ENCODE measurements around the gene ACTR1A.

- no peak for TF ChIP-seq REST (IDR thresholded peaks at IDR 0.05; ENCODE audit: insufficient read depth in 1 of 2, low read depth in 2 of 2, low read length in 1 of 2)
- TF ChIP-seq CTCF (IDR thresholded peaks at IDR 0.05), result no peak
- no peak for TF ChIP-seq POLR2AphosphoS5 (IDR thresholded peaks at IDR 0.05; ENCODE audit: low read depth, low read length)
Observed at GRCh38 chr10:102450374-102451104, 52.0 kb downstream of the ACTR1A start.

Measured in Panc1 (cell line).